OCI-LY7 (cell line): Measurements from ENCODE around the gene SPPL2A. TPM values are rescaled to one million over a fixed set of nuclear protein-coding genes. Genes with fewer than 3 reads are reported as not detected.

ENCODE experiments used
- BruUV-seq: library from RNA; stranded (reverse); fragments of 400-500 nt; replicated peaks from 2 replicates; lab custom pipeline; 2021; lab: Mats Ljungman, UMichigan
- CTCF ChIA-PET: fragments of 300-600 bp; sonication (Branson Sonifier 250); formaldehyde crosslinking; loops from one replicate; lab custom pipeline; 2022; ENCODE audit warnings: antibody characterized with exemption; ENCODE audit not compliant: unreplicated experiment; lab: Charles Lee
- POLR2A ChIA-PET: fragments of 300-600 bp; sonication (Branson Sonifier 250); formaldehyde crosslinking; loops from one replicate; lab custom pipeline; 2022; ENCODE audit warnings: antibody characterized with exemption; lab: Charles Lee
- DNase-seq: peaks from one replicate; pipeline ENCODE4 v3.0.0-alpha.2; 2015; ENCODE audit warnings: low spot score
- H2AFZ ChIP-seq: fragments of 200-600 bp; sonication (generic), shearing (Covaris generic); 2 replicates; pipeline ENCODE4 v1.6.1; 2014; ENCODE audit warnings: mild to moderate bottlenecking, antibody characterized with exemption, low read length, moderate library complexity
- H3K27ac ChIP-seq: fragments of 200-600 bp; sonication (generic); 2 replicates; pipeline ENCODE4 v1.5.1; 2014; ENCODE audit warnings: mixed run types, low read depth, mild to moderate bottlenecking, moderate library complexity, low read length, inconsistent platforms; ENCODE audit not compliant: poor library complexity, severe bottlenecking
- H3K36me3 ChIP-seq: fragments of 200-600 bp; sonication (generic); 2 replicates; pipeline ENCODE4 v1.6.1; 2014; ENCODE audit warnings: mild to moderate bottlenecking, antibody characterized with exemption, low read length, moderate library complexity, mixed read lengths; ENCODE audit not compliant: insufficient read depth
- H3K4me1 ChIP-seq: fragments of 200-600 bp; sonication (generic); 2 replicates; pipeline ENCODE4 v1.5.1; 2014; ENCODE audit warnings: mild to moderate bottlenecking, low read length; ENCODE audit not compliant: insufficient read depth, poor library complexity, severe bottlenecking
- H3K4me2 ChIP-seq: fragments of 200-600 bp; sonication (generic); 2 replicates; pipeline ENCODE4 v1.6.1; 2014; ENCODE audit warnings: mild to moderate bottlenecking, low read length
- H3K4me3 ChIP-seq: fragments of 200-600 bp; sonication (generic); 2 replicates; pipeline ENCODE4 v1.5.1; 2014; ENCODE audit warnings: mild to moderate bottlenecking, low read depth, low read length; ENCODE audit not compliant: poor library complexity, severe bottlenecking
- H3K79me2 ChIP-seq: fragments of 200-600 bp; sonication (generic); 2 replicates; pipeline ENCODE4 v1.6.1; 2016; ENCODE audit warnings: low read depth, mild to moderate bottlenecking, low read length, moderate library complexity, mixed read lengths; ENCODE audit not compliant: insufficient read depth
- H3K9me2 ChIP-seq: fragments of 200-600 bp; sonication (generic); 2 replicates; pipeline ENCODE4 v1.6.1; 2016; ENCODE audit warnings: mild to moderate bottlenecking, low read length, mixed read lengths; ENCODE audit not compliant: insufficient read depth
- H3K9me3 ChIP-seq: fragments of 200-600 bp; sonication (generic); 2 replicates; pipeline ENCODE4 v1.6.1; 2014; ENCODE audit warnings: mild to moderate bottlenecking, mixed run types, low read length, mixed read lengths
- H4K20me1 ChIP-seq: fragments of 200-600 bp; sonication (generic); 2 replicates; pipeline ENCODE4 v1.6.1; 2014; ENCODE audit warnings: mild to moderate bottlenecking, antibody characterized with exemption, low read length, moderate library complexity, mixed read lengths; ENCODE audit not compliant: insufficient read depth
- CTCF ChIP-seq: fragments of 200-600 bp; sonication (generic); conservative IDR thresholded peaks from 2 replicates; pipeline ENCODE4 v1.5.1; 2014; ENCODE audit warnings: mild to moderate bottlenecking, antibody characterized with exemption, low read length, moderate library complexity, mixed read lengths
- EZH2phosphoT487 ChIP-seq: fragments of 200-600 bp; sonication (generic); IDR thresholded peaks from 2 replicates; pipeline ENCODE4 v1.6.1; 2018; ENCODE audit warnings: low read depth, borderline replicate concordance, mild to moderate bottlenecking, mixed run types, antibody characterized with exemption, low read length, moderate library complexity, mixed read lengths
- intact Hi-C: fragments of 100-400 bp; cut with micrococcal nuclease; formaldehyde crosslinking; loops from one replicate; pipeline ENCODE4 v1.10.0; 2022; ENCODE audit not compliant: unreplicated experiment
- total RNA-seq, 2 experiments: library from RNA; depleted of rRNA in 1 of 2; stranded (reverse); fragments of >200 nt in 1 of 2; shearing (Covaris generic) in 1 of 2; gene quantifications; 2 replicates each; pipeline ENCODE4 v1.2.3, GENCODE V29; 2014 to 2022

The SPPL2A gene
- total RNA-seq, 2 experiments from 2014 or later = 24.6 to 41.6 TPM

DNA sequence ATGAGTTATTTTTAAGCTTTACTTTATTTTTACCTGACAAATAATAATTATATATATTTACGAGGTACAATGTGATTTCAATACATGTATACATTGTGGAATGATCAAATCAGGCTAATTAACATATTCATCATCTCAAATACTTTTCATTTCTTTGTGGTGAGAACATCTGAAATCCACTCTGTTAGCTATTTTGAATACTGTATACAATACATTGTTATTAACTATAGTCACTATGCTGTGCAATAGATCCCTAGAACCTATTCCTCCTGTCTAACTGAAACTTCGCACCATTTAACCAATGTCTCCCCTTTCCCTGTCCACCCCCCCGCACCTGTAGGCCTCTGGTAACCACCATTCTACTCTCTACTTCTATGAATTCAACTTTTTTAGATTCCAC is 7.9 kb upstream of the SPPL2A start:
- Histone ChIP-seq H3K27ac (no peak overlapping the region), H4K20me1 (no peaks in the 10 kb centered on the region), H3K4me2 (no peak overlapping the region), H3K4me3 (no peak overlapping the region), H3K4me1 (no peaks in the 10 kb centered on the region), H3K9me2 (no peaks in the 10 kb centered on the region), H3K36me3 (no peaks in the 10 kb centered on the region), H2AFZ (no peak overlapping the region), H3K9me3 (no peaks in the 10 kb centered on the region), H3K79me2 (no peaks in the 10 kb centered on the region)
- ChIA-PET POLR2A (interaction anchor here (1.2 kb wide), 2 partner anchors 9 to 12 kb away, joined by 3 read pairs; no protein-coding TSS in a partner anchor), CTCF (no interaction called here)
- no peak for DNase-seq
- intact Hi-C loops = no loop called here
- no peak for TF ChIP-seq EZH2phosphoT487
- TF ChIP-seq CTCF = no peak
- no TSS peak for BruUV-seq

DNA sequence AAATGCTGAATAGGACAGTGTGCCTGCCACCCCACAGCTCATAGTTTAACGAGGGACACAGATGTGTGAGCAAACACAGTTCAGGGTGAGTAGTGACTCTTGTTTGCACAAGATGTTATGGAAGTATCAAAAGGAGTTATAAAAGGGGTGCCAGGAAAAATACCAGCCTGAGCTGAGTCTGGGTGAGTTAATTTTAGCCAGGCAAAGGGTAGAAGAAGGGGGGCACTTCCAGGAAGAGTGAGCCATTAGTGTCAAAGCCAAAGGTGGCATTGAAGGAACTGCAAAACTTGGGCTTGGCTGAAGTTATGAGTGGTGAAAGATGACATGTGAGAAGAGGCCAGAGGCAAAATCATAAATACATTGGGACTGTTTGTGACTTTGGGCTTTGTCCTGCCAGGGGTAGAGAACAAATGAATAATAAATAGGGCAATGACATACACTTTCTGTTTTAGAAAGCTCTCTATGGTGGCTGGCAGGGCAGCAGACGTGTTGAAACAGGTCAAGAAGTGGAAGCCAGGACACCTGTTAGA is 1.9 kb upstream of the SPPL2A start:
- no TSS peak for BruUV-seq
- peaks cover 26% of the 10 kb centered on the region for H3K79me2 ChIP-seq
- H2AFZ ChIP-seq = peak overlapping the region; percentile 75
- no peak overlapping the region for H3K27ac ChIP-seq
- H3K4me3 ChIP-seq = no peak overlapping the region
- ChIA-PET POLR2A (interaction anchor here (0.6 kb wide), 1 partner anchor 71 kb away, joined by 3 read pairs; no protein-coding TSS in a partner anchor), CTCF (no interaction called here)
- no peak overlapping the region for H3K4me2 ChIP-seq
- H4K20me1 ChIP-seq = no peaks in the 10 kb centered on the region
- intact Hi-C loops = no loop called here
- DNase-seq = no peak
- TF ChIP-seq CTCF = no peak
- no peak for TF ChIP-seq EZH2phosphoT487
- no peaks in the 10 kb centered on the region for H3K36me3 ChIP-seq
- H3K9me3 ChIP-seq = no peaks in the 10 kb centered on the region
- peaks cover 16% of the 10 kb centered on the region for H3K4me1 ChIP-seq
- no peaks in the 10 kb centered on the region for H3K9me2 ChIP-seq

GRCh38 chr15:50764461-50765194 is 878 bp downstream of the SPPL2A start:
- Histone ChIP-seq H3K9me2 (no peaks in the 10 kb centered on the region), H4K20me1 (no peaks in the 10 kb centered on the region), H3K4me3 (peak overlapping the region; percentile 86), H3K36me3 (no peaks in the 10 kb centered on the region), H3K27ac (peak overlapping the region; percentile 57), H3K4me2 (peak overlapping the region; percentile 88), H3K9me3 (no peaks in the 10 kb centered on the region), H3K4me1 (peaks cover 16% of the 10 kb centered on the region), H2AFZ (peak overlapping the region; percentile 87), H3K79me2 (peaks cover 32% of the 10 kb centered on the region)
- CTCF ChIA-PET = no interaction called here
- TSS peak; percentile 86 for BruUV-seq
- DNase-seq = peak; percentile 41
- TF ChIP-seq CTCF = no peak
- no peak for TF ChIP-seq EZH2phosphoT487
- intact Hi-C loops = loop anchor here (2.0 to 5.0 kb wide), 3 partner anchors 78 to 412 kb away; partner anchors contain the start of gene TRPM7
- POLR2A ChIA-PET = interaction anchor here (0.6 to 2.3 kb wide), 8 partner anchors 8 to 1610 kb away, joined by 3 to 9 read pairs (median 3); no protein-coding TSS in a partner anchor
